Activated CD8-positive, alpha-beta memory T cell treated with anti-CD3 and anti-CD28 coated beads, Interleukin-2, amount 50 U/mL, for 1 hour (primary cell): ENCODE measurements around the gene ITIH2.

Experiments
- DNase-seq: peaks from one replicate; pipeline ENCODE4 v3.0.0-alpha.2; 2020; ENCODE audit errors: extremely low read depth

Gene ITIH2

GRCh38 chr10:7794251-7795026 is 91.3 kb downstream of the ITIH2 start:
- no peak for DNase-seq

DNA sequence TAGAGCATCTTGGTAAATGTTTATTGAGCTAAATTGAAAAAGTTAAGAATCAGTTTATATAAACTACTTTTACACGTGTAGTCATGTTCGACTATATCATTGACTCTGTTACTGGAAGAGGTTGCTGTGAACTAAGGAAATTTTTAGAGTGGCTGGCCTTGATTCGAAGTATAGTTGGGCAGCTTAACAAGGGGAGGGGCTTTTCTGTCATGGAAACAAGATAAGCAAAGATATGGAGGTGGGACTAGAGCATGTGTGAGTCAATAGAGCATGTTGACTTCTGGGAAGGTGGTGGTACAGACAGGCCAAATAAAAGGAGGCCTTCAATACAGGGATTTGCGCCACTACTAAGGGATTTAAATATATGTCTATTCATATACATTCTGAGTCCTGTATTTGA is 92.5 kb downstream of the ITIH2 start:
- DNase-seq: no peak

GRCh38 chr10:7797582-7797981 is 94.5 kb downstream of the ITIH2 start:
- DNase-seq: no peak
